Hepatocyte (in vitro differentiated cells): Measurements from ENCODE around the gene TMEM89. TPM values are rescaled to one million over a fixed set of nuclear protein-coding genes. Genes with fewer than 3 reads are reported as not detected.

Experiments
- DNase-seq: peaks from one replicate; pipeline ENCODE4 v3.0.0-alpha.2; 2016; ENCODE audit warnings: low spot score
- H2AFZ ChIP-seq: fragments of 200-600 bp; sonication (generic); 2 replicates; pipeline ENCODE4 v1.6.0; 2016; ENCODE audit warnings: antibody characterized with exemption, mild to moderate bottlenecking
- H3K27ac ChIP-seq: fragments of 200-600 bp; sonication (generic); 2 replicates; pipeline ENCODE4 v1.5.1; 2016; ENCODE audit warnings: mild to moderate bottlenecking
- H3K27me3 ChIP-seq: fragments of 200-600 bp; sonication (generic); 2 replicates; pipeline ENCODE4 v1.6.1; 2016
- H3K36me3 ChIP-seq: fragments of 200-600 bp; sonication (generic); replicated peaks from 2 replicates; pipeline ENCODE4 v1.5.1; 2016; ENCODE audit warnings: low read depth; ENCODE audit not compliant: insufficient read depth
- H3K4me1 ChIP-seq: fragments of 200-600 bp; sonication (generic); 2 replicates; pipeline ENCODE4 v1.5.1; 2016; ENCODE audit warnings: mild to moderate bottlenecking, moderate library complexity; ENCODE audit not compliant: insufficient read depth
- H3K4me2 ChIP-seq: fragments of 200-600 bp; sonication (generic); 2 replicates; pipeline ENCODE4 v1.6.0; 2016
- H3K4me3 ChIP-seq: fragments of 200-600 bp; sonication (generic); 2 replicates; pipeline ENCODE4 v1.5.1; 2016; ENCODE audit warnings: mild to moderate bottlenecking
- H3K79me2 ChIP-seq: fragments of 200-600 bp; sonication (generic); 2 replicates; pipeline ENCODE4 v1.6.0; 2017; ENCODE audit warnings: mild to moderate bottlenecking
- H3K9me2 ChIP-seq: fragments of 200-600 bp; sonication (generic); replicated peaks from 2 replicates; pipeline ENCODE4 v1.6.0; 2017; ENCODE audit warnings: mild to moderate bottlenecking; ENCODE audit not compliant: insufficient read depth
- H3K9me3 ChIP-seq: fragments of 200-600 bp; sonication (generic); 2 replicates; pipeline ENCODE4 v1.5.1; 2016; ENCODE audit warnings: low read depth, mild to moderate bottlenecking
- H4K20me1 ChIP-seq: fragments of 200-600 bp; sonication (generic); 2 replicates; pipeline ENCODE4 v1.6.0; 2016; ENCODE audit warnings: mild to moderate bottlenecking; ENCODE audit not compliant: insufficient read depth, poor library complexity, severe bottlenecking
- EZH2 ChIP-seq: fragments of 200-600 bp; sonication (generic); IDR thresholded peaks from 2 replicates; pipeline ENCODE4 v1.6.1; 2016; ENCODE audit warnings: antibody characterized with exemption, mild to moderate bottlenecking, borderline replicate concordance
- EZH2phosphoT487 ChIP-seq: fragments of 200-600 bp; sonication (generic); IDR thresholded peaks from one replicate; pipeline ENCODE4 v1.6.1; 2018; ENCODE audit warnings: antibody characterized with exemption, mild to moderate bottlenecking, low read depth, moderate library complexity; ENCODE audit not compliant: unreplicated experiment, severe bottlenecking
- WGBS: methylation state at CpG from one replicate; pipeline ENCODE4 v1.1.6; 2016; ENCODE audit warnings: low lambda C conversion rate; ENCODE audit errors: missing lambda C conversion rate; 5-methylcytosine and 5-hydroxymethylcytosine counted together
- polyA plus RNA-seq: library from polyadenylated mRNA; unstranded; fragments of >200 nt; fragmentation: Nextera tagmentation; extraction: Ambion mirVana; gene quantifications from 2 replicates; pipeline ENCODE4 v1.2.1, GENCODE V29; 2016
- total RNA-seq: library from RNA; depleted of rRNA; stranded (reverse); fragments of >200 nt; gene quantifications from 2 replicates; pipeline ENCODE4 v1.2.3, GENCODE V29; 2014
- TF ChIP-seq, protein P1 (sequence below): fragments of 200-600 bp; sonication (generic); IDR thresholded peaks from 2 replicates; pipeline ENCODE4 v1.5.1; 2016; ENCODE audit warnings: antibody characterized with exemption, mild to moderate bottlenecking; ENCODE audit not compliant: poor library complexity

Gene TMEM89, protein sequence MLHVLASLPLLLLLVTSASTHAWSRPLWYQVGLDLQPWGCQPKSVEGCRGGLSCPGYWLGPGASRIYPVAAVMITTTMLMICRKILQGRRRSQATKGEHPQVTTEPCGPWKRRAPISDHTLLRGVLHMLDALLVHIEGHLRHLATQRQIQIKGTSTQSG
- total RNA-seq: not detected in 2 replicates
- polyA plus RNA-seq: not detected in 2 replicates

DNA sequence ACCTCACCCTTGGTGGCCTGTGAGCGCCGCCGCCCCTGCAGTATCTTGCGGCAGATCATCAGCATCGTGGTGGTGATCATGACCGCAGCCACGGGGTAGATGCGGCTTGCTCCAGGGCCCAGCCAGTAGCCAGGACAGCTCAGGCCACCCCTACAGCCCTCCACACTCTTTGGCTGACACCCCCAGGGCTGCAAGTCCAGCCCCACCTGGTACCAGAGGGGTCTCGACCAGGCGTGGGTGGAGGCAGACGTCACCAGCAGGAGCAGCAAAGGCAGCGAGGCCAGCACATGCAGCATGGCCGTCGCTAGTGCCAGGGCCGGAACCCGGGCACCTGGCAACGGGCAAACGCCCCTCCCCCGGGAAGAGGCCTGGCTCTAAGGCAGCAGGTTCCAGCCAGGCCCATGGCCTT, at the start of gene TMEM89:
Gene TMEM89 (minus strand): TSS at position 309 of the 409 bp plus-strand sequence. CDS start 13 bp downstream, at position 296.
- Histone ChIP-seq H3K79me2 (no peaks in the 10 kb centered on the region), H3K9me2 (no peaks in the 10 kb centered on the region), H3K36me3 (no peaks in the 10 kb centered on the region), H2AFZ (no peak within 1 kb of the TSS), H3K27ac (no peak within 1 kb of the TSS), H4K20me1 (no peaks in the 10 kb centered on the region), H3K4me3 (no peak within 1 kb of the TSS), H3K27me3 (no peaks in the 10 kb centered on the region), H3K4me1 (peaks cover 23% of the 10 kb centered on the region), H3K9me3 (no peaks in the 10 kb centered on the region), H3K4me2 (no peak within 1 kb of the TSS)
- DNase-seq: no peak
- TF ChIP-seq EZH2phosphoT487 (no peak), EZH2 (no peak)
- TF ChIP-seq, protein P1, sequence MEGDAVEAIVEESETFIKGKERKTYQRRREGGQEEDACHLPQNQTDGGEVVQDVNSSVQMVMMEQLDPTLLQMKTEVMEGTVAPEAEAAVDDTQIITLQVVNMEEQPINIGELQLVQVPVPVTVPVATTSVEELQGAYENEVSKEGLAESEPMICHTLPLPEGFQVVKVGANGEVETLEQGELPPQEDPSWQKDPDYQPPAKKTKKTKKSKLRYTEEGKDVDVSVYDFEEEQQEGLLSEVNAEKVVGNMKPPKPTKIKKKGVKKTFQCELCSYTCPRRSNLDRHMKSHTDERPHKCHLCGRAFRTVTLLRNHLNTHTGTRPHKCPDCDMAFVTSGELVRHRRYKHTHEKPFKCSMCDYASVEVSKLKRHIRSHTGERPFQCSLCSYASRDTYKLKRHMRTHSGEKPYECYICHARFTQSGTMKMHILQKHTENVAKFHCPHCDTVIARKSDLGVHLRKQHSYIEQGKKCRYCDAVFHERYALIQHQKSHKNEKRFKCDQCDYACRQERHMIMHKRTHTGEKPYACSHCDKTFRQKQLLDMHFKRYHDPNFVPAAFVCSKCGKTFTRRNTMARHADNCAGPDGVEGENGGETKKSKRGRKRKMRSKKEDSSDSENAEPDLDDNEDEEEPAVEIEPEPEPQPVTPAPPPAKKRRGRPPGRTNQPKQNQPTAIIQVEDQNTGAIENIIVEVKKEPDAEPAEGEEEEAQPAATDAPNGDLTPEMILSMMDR: no peak
- 95% methylated on average over 16 of the region's 19 CpGs for WGBS

DNA sequence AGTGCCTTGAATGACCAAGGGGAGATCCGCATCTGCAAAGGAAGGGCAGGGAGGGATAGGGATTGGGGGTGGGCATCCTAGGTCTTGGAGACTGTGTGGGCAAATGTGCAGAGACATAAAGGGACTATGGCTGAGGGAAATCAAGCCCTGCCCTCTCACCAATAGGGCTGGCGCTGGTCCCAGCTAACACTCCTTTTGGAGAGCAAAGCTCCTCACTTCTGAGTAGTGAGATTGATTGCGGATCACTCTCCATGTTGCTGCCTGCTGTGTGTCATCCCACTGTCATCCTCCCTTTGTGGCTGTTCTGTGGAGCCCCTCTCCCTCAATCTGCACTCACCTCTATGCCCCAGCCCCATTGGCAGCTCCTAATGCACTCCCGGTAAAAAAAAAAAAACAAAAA, 43.4 kb upstream of the TMEM89 start:
- Histone ChIP-seq H3K9me3 (no peaks in the 10 kb centered on the region), H3K36me3 (no peaks in the 10 kb centered on the region), H3K9me2 (no peaks in the 10 kb centered on the region), H3K27ac (no peak overlapping the region), H3K27me3 (no peaks in the 10 kb centered on the region), H3K4me3 (no peak overlapping the region), H3K79me2 (no peaks in the 10 kb centered on the region), H2AFZ (no peak overlapping the region), H3K4me2 (no peak overlapping the region), H4K20me1 (no peaks in the 10 kb centered on the region), H3K4me1 (no peaks in the 10 kb centered on the region)
- DNase-seq: no peak
- TF ChIP-seq, protein P1: no peak
- no peak for TF ChIP-seq EZH2
- no peak for TF ChIP-seq EZH2phosphoT487
- 88% methylated on average over 4 of the region's 4 CpGs for WGBS

DNA sequence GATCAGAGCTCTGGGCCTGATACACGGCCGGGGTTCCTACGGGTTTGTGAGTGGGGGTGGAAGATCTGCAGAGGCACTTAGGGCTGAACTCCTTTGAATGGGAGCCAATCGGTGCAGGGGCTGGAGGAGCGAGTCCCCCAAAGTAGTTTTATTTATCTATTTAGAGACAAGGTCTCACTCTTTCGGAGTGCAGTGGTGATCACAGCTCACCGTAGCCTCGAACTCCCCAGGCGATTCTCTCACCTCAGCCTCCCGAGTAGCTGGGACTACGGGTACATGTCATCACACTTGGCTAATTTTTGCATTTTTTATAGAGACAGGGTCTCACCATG, 42.7 kb upstream of the TMEM89 start:
- H3K4me1 ChIP-seq: no peaks in the 10 kb centered on the region
- H3K27ac ChIP-seq: peak overlapping the region; percentile 64
- no peak for TF ChIP-seq EZH2phosphoT487
- no peak for TF ChIP-seq EZH2
- 58% methylated on average over 11 of the region's 11 CpGs for WGBS
- H4K20me1 ChIP-seq: no peaks in the 10 kb centered on the region
- H3K36me3 ChIP-seq: no peaks in the 10 kb centered on the region
- no peaks in the 10 kb centered on the region for H3K9me2 ChIP-seq
- H2AFZ ChIP-seq: no peak overlapping the region
- peak overlapping the region; percentile 95 for H3K4me2 ChIP-seq
- H3K27me3 ChIP-seq: no peaks in the 10 kb centered on the region
- no peak overlapping the region for H3K4me3 ChIP-seq
- DNase-seq: no peak
- H3K9me3 ChIP-seq: no peaks in the 10 kb centered on the region
- no peaks in the 10 kb centered on the region for H3K79me2 ChIP-seq

DNA sequence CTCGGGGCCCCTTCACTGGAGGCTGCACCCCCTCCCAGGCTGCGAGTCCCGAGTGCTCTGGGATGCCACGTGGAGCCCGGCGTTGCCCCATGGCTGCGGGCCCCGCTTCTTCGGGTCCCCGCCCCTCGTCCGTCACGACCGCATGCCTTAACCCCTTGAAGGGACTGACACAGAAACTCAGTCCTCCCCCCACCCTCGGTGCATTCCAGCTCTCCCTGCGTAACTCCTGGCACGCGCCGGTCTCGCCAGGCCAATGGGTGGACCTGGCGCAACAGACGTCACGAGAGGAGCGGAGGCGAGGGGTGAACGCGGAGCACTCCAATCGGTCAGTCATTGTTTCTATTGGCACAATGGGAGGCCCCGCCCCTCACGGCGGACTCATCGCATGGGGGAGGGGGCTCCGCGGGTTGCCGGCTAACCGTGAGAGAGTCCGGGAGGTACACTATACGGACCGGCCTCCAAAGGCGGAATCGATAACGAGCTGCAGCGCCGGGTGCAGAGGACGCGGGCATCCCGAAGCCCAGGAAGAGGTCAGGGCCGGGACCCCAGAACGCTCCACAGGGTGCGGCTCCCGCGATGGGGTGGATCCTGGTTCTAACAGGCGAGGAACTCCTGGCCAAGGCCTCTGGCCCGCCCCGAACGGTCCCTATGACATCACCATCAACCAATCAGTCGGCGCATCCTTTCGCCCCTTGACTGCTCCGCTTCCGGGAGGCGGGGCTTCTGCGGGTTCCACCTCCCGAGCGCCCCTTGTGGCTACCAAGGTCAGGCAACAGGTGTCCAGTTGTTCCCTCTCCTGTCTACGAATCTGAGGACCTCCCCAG, 42.1 kb upstream of the TMEM89 start:
- 1% methylated on average over 61 of the region's 66 CpGs for WGBS
- Histone ChIP-seq H3K27ac (peak overlapping the region; percentile 87), H3K9me2 (no peaks in the 10 kb centered on the region), H3K79me2 (no peaks in the 10 kb centered on the region), H3K4me1 (no peaks in the 10 kb centered on the region), H3K36me3 (no peaks in the 10 kb centered on the region), H3K4me2 (peak overlapping the region; percentile 95), H3K27me3 (no peaks in the 10 kb centered on the region), H4K20me1 (no peaks in the 10 kb centered on the region), H2AFZ (peak overlapping the region; percentile 6), H3K4me3 (peak overlapping the region; percentile 36), H3K9me3 (no peaks in the 10 kb centered on the region)
- TF ChIP-seq, protein P1: peak; percentile 75
- no peak for TF ChIP-seq EZH2
- DNase-seq: peak; percentile 98
